ENCODE measurements around the gene CDCA8.

The CDCA8 gene

DNA sequence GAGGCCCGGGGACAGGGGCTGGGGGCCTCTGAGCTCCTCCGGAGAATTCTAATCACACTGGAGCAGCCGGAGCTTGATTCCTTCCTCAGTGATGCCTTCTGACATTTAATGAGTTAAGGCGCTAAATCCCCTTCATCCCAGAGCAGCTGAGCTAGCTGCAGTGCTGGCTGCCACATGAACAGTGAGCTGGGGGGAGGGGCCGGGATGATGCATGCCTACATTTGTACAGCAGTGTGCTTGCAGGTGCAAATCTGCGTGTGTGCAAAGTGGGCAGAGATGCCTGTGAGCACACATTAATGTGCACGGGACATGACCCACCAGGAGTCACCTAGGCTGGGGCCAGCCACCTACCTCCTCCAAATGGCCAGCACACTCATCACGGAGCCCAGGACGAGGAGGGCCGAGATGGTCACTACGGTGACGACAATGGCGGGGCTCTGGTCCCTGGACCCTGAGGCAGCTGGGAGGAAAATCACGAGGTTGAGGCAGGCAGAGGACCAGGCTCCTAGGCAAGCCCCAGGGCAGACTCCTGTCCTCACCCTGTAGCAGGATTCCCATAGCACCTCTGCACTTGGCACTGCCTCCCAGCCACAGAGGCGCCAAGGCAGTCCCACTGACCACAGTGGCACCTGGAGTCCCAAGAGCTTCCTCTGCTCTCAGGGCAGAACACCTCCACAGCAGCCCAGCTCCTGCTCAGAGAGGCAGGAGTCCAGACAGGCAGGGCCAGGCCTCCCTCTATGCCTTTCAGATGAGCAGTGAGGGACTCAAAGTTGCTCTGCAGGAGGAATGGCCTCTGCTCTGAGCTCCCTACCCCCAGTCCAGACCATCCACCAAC lies 34.7 kb downstream of the CDCA8 start:
- Histone ChIP-seq H3K27ac (ENCODE audit: poor library complexity, severe bottlenecking) (no peak overlapping the region), H3K4me1 (ENCODE audit: insufficient read depth, poor library complexity, severe bottlenecking) (no peaks in the 10 kb centered on the region), H3K36me3 (ENCODE audit: low read depth) (no peaks in the 10 kb centered on the region), H3K4me3 (ENCODE audit: severe bottlenecking) (no peak overlapping the region), H3K27me3 (ENCODE audit: insufficient read depth, poor library complexity, severe bottlenecking) (peaks cover 2% of the 10 kb centered on the region), H3K9me3 (ENCODE audit: severe bottlenecking) (no peaks in the 10 kb centered on the region)
- no peak for TF ChIP-seq CTCF (IDR thresholded peaks at IDR 0.05; ENCODE audit: poor library complexity, severe bottlenecking)
- ATAC-seq (ENCODE audit: low read depth) (no peak), DNase-seq (ENCODE audit: low spot score) (no peak)

DNA sequence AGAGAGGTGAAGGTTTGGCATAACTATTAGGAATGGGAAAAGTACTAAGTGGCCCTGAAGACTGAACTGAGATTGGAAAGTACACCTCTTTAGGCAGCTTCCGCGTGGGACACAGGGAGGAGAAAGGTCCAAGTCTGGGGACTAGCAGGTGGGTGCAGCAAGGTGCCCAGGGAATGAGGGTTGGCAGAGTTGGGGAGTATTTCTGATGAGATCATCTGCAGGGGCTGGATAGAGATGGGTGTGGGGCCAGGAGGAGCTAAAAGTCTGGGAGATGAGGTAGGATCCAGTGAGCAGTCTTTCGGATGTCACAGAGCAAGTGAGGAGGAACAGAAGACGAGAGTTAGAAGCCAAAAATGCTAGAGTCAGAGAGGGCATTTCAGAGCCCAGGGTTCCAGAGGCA lies 36.1 kb downstream of the CDCA8 start:
- no peak for ATAC-seq (ENCODE audit: low read depth)
- no peaks in the 10 kb centered on the region for H3K4me1 ChIP-seq (ENCODE audit: insufficient read depth, poor library complexity, severe bottlenecking)
- no peaks in the 10 kb centered on the region for H3K36me3 ChIP-seq (ENCODE audit: low read depth)
- TF ChIP-seq CTCF (IDR thresholded peaks at IDR 0.05; ENCODE audit: poor library complexity, severe bottlenecking), result no peak
- H3K27ac ChIP-seq (ENCODE audit: poor library complexity, severe bottlenecking), result no peak overlapping the region
- no peaks in the 10 kb centered on the region for H3K9me3 ChIP-seq (ENCODE audit: severe bottlenecking)
- H3K27me3 ChIP-seq (ENCODE audit: insufficient read depth, poor library complexity, severe bottlenecking), result peaks cover 2% of the 10 kb centered on the region
- DNase-seq (ENCODE audit: low spot score), result no peak
- no peak overlapping the region for H3K4me3 ChIP-seq (ENCODE audit: severe bottlenecking)

- Histone ChIP-seq H3K36me3 (ENCODE audit: low read depth) (no peaks in the 10 kb centered on the region), H3K27ac (ENCODE audit: poor library complexity, severe bottlenecking) (no peak overlapping the region), H3K4me1 (ENCODE audit: insufficient read depth, poor library complexity, severe bottlenecking) (no peaks in the 10 kb centered on the region), H3K9me3 (ENCODE audit: severe bottlenecking) (no peaks in the 10 kb centered on the region), H3K27me3 (ENCODE audit: insufficient read depth, poor library complexity, severe bottlenecking) (peaks cover 2% of the 10 kb centered on the region), H3K4me3 (ENCODE audit: severe bottlenecking) (no peak overlapping the region)
- ATAC-seq (ENCODE audit: low read depth) (no peak), DNase-seq (ENCODE audit: low spot score) (no peak)
- no peak for TF ChIP-seq CTCF (IDR thresholded peaks at IDR 0.05; ENCODE audit: poor library complexity, severe bottlenecking)
Measured at GRCh38 chr1:37730376-37730775, 38.1 kb downstream of the CDCA8 start.

GRCh38 chr1:37731312-37732019 lies 39.1 kb downstream of the CDCA8 start:
- Histone ChIP-seq H3K36me3 (ENCODE audit: low read depth) (no peaks in the 10 kb centered on the region), H3K4me1 (ENCODE audit: insufficient read depth, poor library complexity, severe bottlenecking) (no peaks in the 10 kb centered on the region), H3K4me3 (ENCODE audit: severe bottlenecking) (no peak overlapping the region), H3K27ac (ENCODE audit: poor library complexity, severe bottlenecking) (no peak overlapping the region), H3K9me3 (ENCODE audit: severe bottlenecking) (no peaks in the 10 kb centered on the region), H3K27me3 (ENCODE audit: insufficient read depth, poor library complexity, severe bottlenecking) (peaks cover 2% of the 10 kb centered on the region)
- ATAC-seq (ENCODE audit: low read depth) (no peak), DNase-seq (ENCODE audit: low spot score) (peak; percentile 32)
- no peak for TF ChIP-seq CTCF (IDR thresholded peaks at IDR 0.05; ENCODE audit: poor library complexity, severe bottlenecking)
